ENCODE measurements around the gene MATN4. TPM values are rescaled to one million over a fixed set of nuclear protein-coding genes. Genes with fewer than 3 reads are reported as not detected.

MATN4 gene
- total and polyA plus RNA-seq, 2 experiments from 2014 or later = 3.3 to 5.1 TPM

DNA sequence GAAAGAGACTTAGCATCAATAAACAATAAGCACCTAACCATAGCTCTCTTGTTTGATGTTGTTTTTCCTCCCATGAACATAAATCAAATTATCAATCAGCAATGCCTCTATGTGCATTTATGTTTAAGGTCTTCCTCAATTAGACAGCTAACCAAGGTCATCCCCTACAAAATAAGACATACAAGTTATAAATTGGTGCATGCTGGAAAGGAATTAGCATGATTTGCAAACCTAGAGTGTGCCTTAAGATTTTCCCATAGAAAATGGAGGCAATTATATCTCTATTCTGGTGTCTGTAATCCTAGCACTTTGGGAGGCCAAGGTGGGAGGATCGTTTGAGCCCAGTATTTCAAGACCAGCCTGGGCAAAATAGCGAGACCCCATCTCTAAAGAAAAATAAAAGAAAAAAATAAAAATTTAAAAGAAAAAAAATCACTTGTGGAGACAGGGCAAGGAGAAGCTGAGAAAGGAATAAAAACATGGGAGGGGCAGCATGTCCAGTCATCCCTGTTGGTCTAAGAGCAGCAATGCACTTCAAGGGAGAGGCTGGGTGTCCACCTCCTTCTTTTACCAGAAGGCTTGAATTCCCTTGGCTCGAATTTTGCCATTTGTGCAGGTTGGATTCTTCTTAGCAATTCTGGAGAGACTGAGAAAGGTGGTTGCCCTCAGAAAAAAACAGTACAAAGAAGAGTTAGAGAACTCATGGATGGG, 44.4 kb downstream of the MATN4 start:
- no peaks in the 10 kb centered on the region for H3K27me3 ChIP-seq (ENCODE audit: insufficient read depth)
- H3K9me3 Mint-ChIP-seq = no peaks in the 10 kb centered on the region
- peaks cover 3% of the 10 kb centered on the region; the same call in 1 of the 2 replicates for H3K9me2 ChIP-seq (ENCODE audit: insufficient read depth)
- H3K27me3 Mint-ChIP-seq (ENCODE audit: insufficient read depth, low read depth, poor library complexity) = peaks cover 3% of the 10 kb centered on the region
- DNase-seq (ENCODE audit: low spot score) (no peak), ATAC-seq (no peak)
- H3K36me3 Mint-ChIP-seq (ENCODE audit: low read depth) = no peaks in the 10 kb centered on the region
- no peak overlapping the region for H3K27ac ChIP-seq (ENCODE audit: low read depth)
- no peak overlapping the region for H3K4me3 Mint-ChIP-seq
- H3K27ac Mint-ChIP-seq = no peak overlapping the region
- peak overlapping the region; percentile 73; the same call in 1 of the 2 replicates for H2AFZ ChIP-seq
- no peaks in the 10 kb centered on the region for H3F3A ChIP-seq (replicated peaks; ENCODE audit: low read depth)
- no peaks in the 10 kb centered on the region for H3K79me2 ChIP-seq (replicated peaks; ENCODE audit: insufficient read depth)
- TF ChIP-seq EZH2 (IDR thresholded peaks at IDR 0.05; ENCODE audit: low read depth, unreplicated experiment) (no peak), ZNF462 (CRISPR knock-in tag; IDR thresholded peaks at IDR 0.05) (no peak), NANOG (IDR thresholded peaks at IDR 0.05; ENCODE audit: borderline replicate concordance) (no peak), CREB1 (CRISPR knock-in tag; IDR thresholded peaks at IDR 0.05; ENCODE audit: low read depth) (no peak), STAT1 (IDR thresholded peaks at IDR 0.05; ENCODE audit: unreplicated experiment) (no peak), ZNF331 (CRISPR knock-in tag; IDR thresholded peaks at IDR 0.05; ENCODE audit: low read depth) (no peak), JUNB (IDR thresholded peaks at IDR 0.05; ENCODE audit: unreplicated experiment) (no peak), ZNF114 (CRISPR knock-in tag; IDR thresholded peaks at IDR 0.05) (no peak), EZH2phosphoT487 (IDR thresholded peaks at IDR 0.05; ENCODE audit: unreplicated experiment) (no peak), POLR2AphosphoS5 (IDR thresholded peaks at IDR 0.05; ENCODE audit: low read depth) (no peak), CTCF (conservative IDR thresholded peaks at IDR 0.05; ENCODE audit: low read depth in 2 of 2) (no peak)
- TF ChIP-seq, protein P1, sequence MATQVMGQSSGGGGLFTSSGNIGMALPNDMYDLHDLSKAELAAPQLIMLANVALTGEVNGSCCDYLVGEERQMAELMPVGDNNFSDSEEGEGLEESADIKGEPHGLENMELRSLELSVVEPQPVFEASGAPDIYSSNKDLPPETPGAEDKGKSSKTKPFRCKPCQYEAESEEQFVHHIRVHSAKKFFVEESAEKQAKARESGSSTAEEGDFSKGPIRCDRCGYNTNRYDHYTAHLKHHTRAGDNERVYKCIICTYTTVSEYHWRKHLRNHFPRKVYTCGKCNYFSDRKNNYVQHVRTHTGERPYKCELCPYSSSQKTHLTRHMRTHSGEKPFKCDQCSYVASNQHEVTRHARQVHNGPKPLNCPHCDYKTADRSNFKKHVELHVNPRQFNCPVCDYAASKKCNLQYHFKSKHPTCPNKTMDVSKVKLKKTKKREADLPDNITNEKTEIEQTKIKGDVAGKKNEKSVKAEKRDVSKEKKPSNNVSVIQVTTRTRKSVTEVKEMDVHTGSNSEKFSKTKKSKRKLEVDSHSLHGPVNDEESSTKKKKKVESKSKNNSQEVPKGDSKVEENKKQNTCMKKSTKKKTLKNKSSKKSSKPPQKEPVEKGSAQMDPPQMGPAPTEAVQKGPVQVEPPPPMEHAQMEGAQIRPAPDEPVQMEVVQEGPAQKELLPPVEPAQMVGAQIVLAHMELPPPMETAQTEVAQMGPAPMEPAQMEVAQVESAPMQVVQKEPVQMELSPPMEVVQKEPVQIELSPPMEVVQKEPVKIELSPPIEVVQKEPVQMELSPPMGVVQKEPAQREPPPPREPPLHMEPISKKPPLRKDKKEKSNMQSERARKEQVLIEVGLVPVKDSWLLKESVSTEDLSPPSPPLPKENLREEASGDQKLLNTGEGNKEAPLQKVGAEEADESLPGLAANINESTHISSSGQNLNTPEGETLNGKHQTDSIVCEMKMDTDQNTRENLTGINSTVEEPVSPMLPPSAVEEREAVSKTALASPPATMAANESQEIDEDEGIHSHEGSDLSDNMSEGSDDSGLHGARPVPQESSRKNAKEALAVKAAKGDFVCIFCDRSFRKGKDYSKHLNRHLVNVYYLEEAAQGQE (IDR thresholded peaks at IDR 0.05; ENCODE audit: unreplicated experiment) = no peak
- TF ChIP-seq, protein P2, sequence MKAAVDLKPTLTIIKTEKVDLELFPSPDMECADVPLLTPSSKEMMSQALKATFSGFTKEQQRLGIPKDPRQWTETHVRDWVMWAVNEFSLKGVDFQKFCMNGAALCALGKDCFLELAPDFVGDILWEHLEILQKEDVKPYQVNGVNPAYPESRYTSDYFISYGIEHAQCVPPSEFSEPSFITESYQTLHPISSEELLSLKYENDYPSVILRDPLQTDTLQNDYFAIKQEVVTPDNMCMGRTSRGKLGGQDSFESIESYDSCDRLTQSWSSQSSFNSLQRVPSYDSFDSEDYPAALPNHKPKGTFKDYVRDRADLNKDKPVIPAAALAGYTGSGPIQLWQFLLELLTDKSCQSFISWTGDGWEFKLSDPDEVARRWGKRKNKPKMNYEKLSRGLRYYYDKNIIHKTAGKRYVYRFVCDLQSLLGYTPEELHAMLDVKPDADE (IDR thresholded peaks at IDR 0.05) = no peak
- H3K4me3 ChIP-seq = no peak overlapping the region
- H3K4me2 ChIP-seq = no peak overlapping the region
- H3K36me3 ChIP-seq (ENCODE audit: insufficient read depth) = no peaks in the 10 kb centered on the region
- peaks cover 8% of the 10 kb centered on the region for H3K4me1 ChIP-seq (ENCODE audit: insufficient read depth)
- H4K20me1 ChIP-seq (replicated peaks; ENCODE audit: insufficient read depth) = no peaks in the 10 kb centered on the region
- peaks cover 4% of the 10 kb centered on the region for H3K4me1 Mint-ChIP-seq

Measured in GM23338 (cell line).